Osteoblast (primary cell): ENCODE measurements around the gene LMO3. TPM values are rescaled to one million over a fixed set of nuclear protein-coding genes. Genes with fewer than 3 reads are reported as not detected.

ENCODE experiments used
- DNase-seq: peaks from one replicate; pipeline ENCODE4 v3.0.0; 2011; ENCODE audit warnings: low spot score, mixed read lengths; ENCODE audit not compliant: insufficient read length; ENCODE audit errors: missing footprints
- H2AFZ ChIP-seq: 2 replicates; pipeline ENCODE4 v1.6.0; 2011; ENCODE audit warnings: mild to moderate bottlenecking, low read length
- H3K27ac ChIP-seq: 2 replicates; pipeline ENCODE4 v1.5.1; 2011; ENCODE audit warnings: mild to moderate bottlenecking, low read depth, low read length, moderate library complexity
- H3K27me3 ChIP-seq: 2 replicates; pipeline ENCODE4 v1.6.0; 2012; ENCODE audit warnings: mild to moderate bottlenecking, control low read depth, inconsistent platforms, low read length, moderate library complexity; ENCODE audit not compliant: insufficient read depth
- H3K36me3 ChIP-seq: 2 replicates; pipeline ENCODE4 v1.5.1; 2011; ENCODE audit warnings: mild to moderate bottlenecking, low read length, control low read depth, moderate library complexity; ENCODE audit not compliant: insufficient read depth
- H3K4me1 ChIP-seq: 2 replicates; pipeline ENCODE4 v1.5.1; 2011; ENCODE audit warnings: mild to moderate bottlenecking, low read length, control low read depth, moderate library complexity; ENCODE audit not compliant: insufficient read depth
- H3K4me2 ChIP-seq: 2 replicates; pipeline ENCODE4 v1.6.0; 2011; ENCODE audit warnings: mild to moderate bottlenecking, low read length; ENCODE audit not compliant: insufficient read depth
- H3K4me3 ChIP-seq: fragments of 200-600 bp; sonication (generic); 3 replicates; pipeline ENCODE4 v1.5.1; 2012; ENCODE audit warnings: mild to moderate bottlenecking, low read length, inconsistent platforms; ENCODE audit not compliant: insufficient read depth
- H3K79me2 ChIP-seq: 2 replicates; pipeline ENCODE4 v1.6.0; 2012; ENCODE audit warnings: mild to moderate bottlenecking, low read length, control low read depth, inconsistent platforms; ENCODE audit not compliant: insufficient read depth
- H3K9me3 ChIP-seq: 2 replicates; pipeline ENCODE4 v1.5.1; 2011; ENCODE audit warnings: low read depth, low read length, control low read depth
- H4K20me1 ChIP-seq: 2 replicates; pipeline ENCODE4 v1.6.0; 2012; ENCODE audit warnings: mild to moderate bottlenecking, low read length, control low read depth; ENCODE audit not compliant: insufficient read depth
- CTCF ChIP-seq: IDR thresholded peaks from 2 replicates; pipeline ENCODE4 v1.5.1; 2011; ENCODE audit warnings: mild to moderate bottlenecking, low read depth, low read length, moderate library complexity; ENCODE audit errors: extremely low read depth
- total RNA-seq: library from RNA; depleted of rRNA; stranded (reverse); fragments of >200 nt; gene quantifications from 2 replicates; pipeline ENCODE4 v1.2.3, GENCODE V29; 2012

The LMO3 gene
- total RNA-seq, 1 donor: 3.3 TPM

GRCh38 chr12:16564675-16565074 is 41.3 kb downstream of the LMO3 start:
- H3K79me2 ChIP-seq: no peaks in the 10 kb centered on the region
- no peak overlapping the region for H3K4me2 ChIP-seq
- no peaks in the 10 kb centered on the region for H3K36me3 ChIP-seq
- no peak for TF ChIP-seq CTCF
- no peak for DNase-seq
- no peak overlapping the region for H2AFZ ChIP-seq
- no peaks in the 10 kb centered on the region for H3K4me1 ChIP-seq
- H3K9me3 ChIP-seq: no peaks in the 10 kb centered on the region
- H3K27me3 ChIP-seq: no peaks in the 10 kb centered on the region
- no peaks in the 10 kb centered on the region for H4K20me1 ChIP-seq
- no peak overlapping the region for H3K4me3 ChIP-seq
- no peak overlapping the region for H3K27ac ChIP-seq

GRCh38 chr12:16563504-16563903 is 42.5 kb downstream of the LMO3 start:
- no peak for TF ChIP-seq CTCF
- H3K4me2 ChIP-seq: no peak overlapping the region
- no peaks in the 10 kb centered on the region for H3K79me2 ChIP-seq
- H2AFZ ChIP-seq: no peak overlapping the region
- no peaks in the 10 kb centered on the region for H3K4me1 ChIP-seq
- H3K27me3 ChIP-seq: no peaks in the 10 kb centered on the region
- no peak overlapping the region for H3K4me3 ChIP-seq
- no peaks in the 10 kb centered on the region for H3K36me3 ChIP-seq
- no peak overlapping the region for H3K27ac ChIP-seq
- no peaks in the 10 kb centered on the region for H4K20me1 ChIP-seq
- H3K9me3 ChIP-seq: no peaks in the 10 kb centered on the region
- no peak for DNase-seq

- Histone ChIP-seq H2AFZ (no peak overlapping the region), H3K9me3 (no peaks in the 10 kb centered on the region), H3K4me3 (no peak overlapping the region), H3K4me1 (no peaks in the 10 kb centered on the region), H3K27me3 (no peaks in the 10 kb centered on the region), H3K27ac (no peak overlapping the region), H3K4me2 (no peak overlapping the region), H3K79me2 (no peaks in the 10 kb centered on the region), H3K36me3 (no peaks in the 10 kb centered on the region), H4K20me1 (no peaks in the 10 kb centered on the region)
- no peak for DNase-seq
- TF ChIP-seq CTCF: no peak
Measured at GRCh38 chr12:16562921-16563320, 43.0 kb downstream of the LMO3 start.

- Histone ChIP-seq H3K4me3 (no peak overlapping the region), H4K20me1 (no peaks in the 10 kb centered on the region), H3K27me3 (no peaks in the 10 kb centered on the region), H2AFZ (no peak overlapping the region), H3K27ac (no peak overlapping the region), H3K79me2 (no peaks in the 10 kb centered on the region), H3K36me3 (no peaks in the 10 kb centered on the region), H3K4me2 (no peak overlapping the region), H3K9me3 (no peaks in the 10 kb centered on the region), H3K4me1 (no peaks in the 10 kb centered on the region)
- DNase-seq: no peak
- TF ChIP-seq CTCF: no peak
Measured at GRCh38 chr12:16562435-16562834, 43.5 kb downstream of the LMO3 start.
